Loucy (cell line): ENCODE measurements around the gene TMEM163.

Source experiments
- H2AFZ ChIP-seq: fragments of 200-600 bp; sonication (generic); 2 replicates; pipeline ENCODE4 v1.6.0; 2016; ENCODE audit warnings: antibody characterized with exemption, mild to moderate bottlenecking, low read length, moderate library complexity
- H3F3A ChIP-seq: fragments of 200-600 bp; 2 replicates; pipeline ENCODE4 v1.6.0; 2016; ENCODE audit warnings: antibody characterized with exemption, low read depth, mild to moderate bottlenecking
- H3K27me3 ChIP-seq: fragments of 200-600 bp; sonication (generic); 2 replicates; pipeline ENCODE4 v1.6.1; 2014; ENCODE audit warnings: low read length, mild to moderate bottlenecking; ENCODE audit not compliant: insufficient read depth, poor library complexity, severe bottlenecking
- H3K36me3 ChIP-seq: fragments of 200-600 bp; sonication (generic); 2 replicates; pipeline ENCODE4 v1.6.1; 2016; ENCODE audit warnings: low read length; ENCODE audit not compliant: insufficient read depth
- H3K4me1 ChIP-seq: fragments of 200-600 bp; sonication (generic); 2 replicates; pipeline ENCODE4 v1.5.1; 2014; ENCODE audit warnings: low read length, mild to moderate bottlenecking; ENCODE audit not compliant: insufficient read depth, poor library complexity, severe bottlenecking
- H3K4me2 ChIP-seq: fragments of 200-600 bp; sonication (generic); 2 replicates; pipeline ENCODE4 v1.6.0; 2014; ENCODE audit warnings: antibody characterized with exemption, low read length, low read depth, mild to moderate bottlenecking; ENCODE audit not compliant: poor library complexity, severe bottlenecking
- H3K4me3 ChIP-seq: fragments of 200-600 bp; sonication (generic); 2 replicates; pipeline ENCODE4 v1.5.1; 2014; ENCODE audit warnings: low read length, mild to moderate bottlenecking, mixed read lengths; ENCODE audit not compliant: poor library complexity, severe bottlenecking
- H3K79me2 ChIP-seq: fragments of 200-600 bp; sonication (generic); 2 replicates; pipeline ENCODE4 v1.6.1; 2014; ENCODE audit warnings: low read length; ENCODE audit not compliant: insufficient read depth
- H3K9ac ChIP-seq: fragments of 200-600 bp; sonication (generic); 2 replicates; pipeline ENCODE4 v1.6.0; 2014; ENCODE audit warnings: mild to moderate bottlenecking, low read depth, low read length, moderate library complexity; ENCODE audit not compliant: poor library complexity, severe bottlenecking
- H3K9me2 ChIP-seq: fragments of 200-600 bp; sonication (generic); replicated peaks from 2 replicates; pipeline ENCODE4 v1.6.1; 2016; ENCODE audit warnings: low read depth, low read length, mixed read lengths
- H3K9me3 ChIP-seq: fragments of 200-600 bp; sonication (generic); 2 replicates; pipeline ENCODE4 v1.6.1; 2014; ENCODE audit warnings: mild to moderate bottlenecking, antibody characterized with exemption, low read length, low read depth; ENCODE audit not compliant: insufficient read depth
- H4K20me1 ChIP-seq: fragments of 200-600 bp; sonication (generic); 2 replicates; pipeline ENCODE4 v1.6.0; 2014; ENCODE audit warnings: antibody characterized with exemption, low read length, mild to moderate bottlenecking; ENCODE audit not compliant: insufficient read depth, poor library complexity, severe bottlenecking
- EZH2phosphoT487 ChIP-seq: fragments of 200-600 bp; IDR thresholded peaks from 2 replicates; pipeline ENCODE4 v1.6.1; 2018; ENCODE audit warnings: antibody characterized with exemption, mild to moderate bottlenecking, moderate library complexity, borderline replicate concordance
- TF ChIP-seq, protein P1 (sequence below): fragments of 200-600 bp; sonication (generic); conservative IDR thresholded peaks from 2 replicates; pipeline ENCODE4 v1.5.1; 2014; ENCODE audit warnings: mild to moderate bottlenecking, antibody characterized with exemption, low read length

Gene TMEM163

DNA sequence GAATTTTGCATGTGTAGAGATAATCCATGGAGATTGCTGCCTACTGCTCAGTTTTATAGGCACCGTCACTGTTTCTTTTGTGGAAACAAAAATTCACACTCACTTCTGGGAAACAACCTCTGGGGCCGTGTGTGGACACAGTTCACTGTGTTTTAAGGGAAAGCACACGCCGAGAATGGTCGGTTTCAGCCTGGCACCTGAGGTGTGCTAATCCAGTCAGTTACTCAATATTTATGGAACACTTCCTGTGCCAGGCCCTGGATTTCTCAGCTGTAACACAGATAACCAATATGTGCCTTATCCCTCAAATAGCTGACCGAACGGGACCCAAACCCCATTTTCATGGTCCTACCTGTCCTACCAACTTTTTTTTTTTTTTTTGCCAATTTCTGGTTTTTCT is 285.3 kb downstream of the TMEM163 start:
- peaks cover 79% of the 10 kb centered on the region; the same call in 1 of the 2 replicates for H3K36me3 ChIP-seq
- H3K4me3 ChIP-seq, result no peak overlapping the region
- no peaks in the 10 kb centered on the region for H3K9me3 ChIP-seq
- H3K9me2 ChIP-seq, result no peaks in the 10 kb centered on the region
- no peaks in the 10 kb centered on the region for H3K79me2 ChIP-seq
- H2AFZ ChIP-seq, result no peak overlapping the region
- H3F3A ChIP-seq, result no peaks in the 10 kb centered on the region
- no peak overlapping the region for H3K4me2 ChIP-seq
- TF ChIP-seq, protein P1, sequence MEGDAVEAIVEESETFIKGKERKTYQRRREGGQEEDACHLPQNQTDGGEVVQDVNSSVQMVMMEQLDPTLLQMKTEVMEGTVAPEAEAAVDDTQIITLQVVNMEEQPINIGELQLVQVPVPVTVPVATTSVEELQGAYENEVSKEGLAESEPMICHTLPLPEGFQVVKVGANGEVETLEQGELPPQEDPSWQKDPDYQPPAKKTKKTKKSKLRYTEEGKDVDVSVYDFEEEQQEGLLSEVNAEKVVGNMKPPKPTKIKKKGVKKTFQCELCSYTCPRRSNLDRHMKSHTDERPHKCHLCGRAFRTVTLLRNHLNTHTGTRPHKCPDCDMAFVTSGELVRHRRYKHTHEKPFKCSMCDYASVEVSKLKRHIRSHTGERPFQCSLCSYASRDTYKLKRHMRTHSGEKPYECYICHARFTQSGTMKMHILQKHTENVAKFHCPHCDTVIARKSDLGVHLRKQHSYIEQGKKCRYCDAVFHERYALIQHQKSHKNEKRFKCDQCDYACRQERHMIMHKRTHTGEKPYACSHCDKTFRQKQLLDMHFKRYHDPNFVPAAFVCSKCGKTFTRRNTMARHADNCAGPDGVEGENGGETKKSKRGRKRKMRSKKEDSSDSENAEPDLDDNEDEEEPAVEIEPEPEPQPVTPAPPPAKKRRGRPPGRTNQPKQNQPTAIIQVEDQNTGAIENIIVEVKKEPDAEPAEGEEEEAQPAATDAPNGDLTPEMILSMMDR, result no peak
- TF ChIP-seq EZH2phosphoT487, result no peak
- no peaks in the 10 kb centered on the region for H4K20me1 ChIP-seq
- H3K9ac ChIP-seq, result no peak overlapping the region
- H3K27me3 ChIP-seq, result no peaks in the 10 kb centered on the region
- no peaks in the 10 kb centered on the region for H3K4me1 ChIP-seq

DNA sequence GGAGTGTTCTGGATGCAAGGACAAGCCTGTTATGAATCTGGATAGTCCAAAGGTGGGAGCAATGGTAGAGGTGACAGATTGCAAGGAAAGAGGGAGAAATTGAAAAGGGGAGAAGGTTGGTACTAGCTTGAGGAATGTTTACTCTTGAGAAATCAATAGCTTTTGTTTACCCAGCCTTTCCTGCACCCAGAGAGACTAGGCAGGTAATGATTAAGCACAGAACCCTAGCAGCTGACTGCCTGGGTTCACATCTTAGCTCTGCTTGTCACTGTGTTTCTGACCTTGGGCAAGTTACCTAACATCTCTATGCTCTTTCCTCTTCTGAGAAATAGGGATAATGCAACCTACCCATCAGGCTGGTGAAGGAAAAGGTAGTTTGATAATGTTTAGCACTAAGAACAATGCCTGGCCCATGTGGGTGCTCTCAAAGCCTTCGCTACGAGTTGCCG is 286.3 kb downstream of the TMEM163 start:
- no peaks in the 10 kb centered on the region for H3K9me2 ChIP-seq
- H3K9me3 ChIP-seq, result no peaks in the 10 kb centered on the region
- H3K27me3 ChIP-seq, result no peaks in the 10 kb centered on the region
- H3K4me2 ChIP-seq, result no peak overlapping the region
- no peak overlapping the region for H3K9ac ChIP-seq
- TF ChIP-seq, protein P1, result no peak
- TF ChIP-seq EZH2phosphoT487, result no peak
- H3K4me1 ChIP-seq, result no peaks in the 10 kb centered on the region
- no peaks in the 10 kb centered on the region for H4K20me1 ChIP-seq
- H2AFZ ChIP-seq, result no peak overlapping the region
- H3K36me3 ChIP-seq, result peaks cover 90% of the 10 kb centered on the region; the same call in 1 of the 2 replicates
- H3K4me3 ChIP-seq, result no peak overlapping the region
- no peaks in the 10 kb centered on the region for H3F3A ChIP-seq
- H3K79me2 ChIP-seq, result no peaks in the 10 kb centered on the region

DNA sequence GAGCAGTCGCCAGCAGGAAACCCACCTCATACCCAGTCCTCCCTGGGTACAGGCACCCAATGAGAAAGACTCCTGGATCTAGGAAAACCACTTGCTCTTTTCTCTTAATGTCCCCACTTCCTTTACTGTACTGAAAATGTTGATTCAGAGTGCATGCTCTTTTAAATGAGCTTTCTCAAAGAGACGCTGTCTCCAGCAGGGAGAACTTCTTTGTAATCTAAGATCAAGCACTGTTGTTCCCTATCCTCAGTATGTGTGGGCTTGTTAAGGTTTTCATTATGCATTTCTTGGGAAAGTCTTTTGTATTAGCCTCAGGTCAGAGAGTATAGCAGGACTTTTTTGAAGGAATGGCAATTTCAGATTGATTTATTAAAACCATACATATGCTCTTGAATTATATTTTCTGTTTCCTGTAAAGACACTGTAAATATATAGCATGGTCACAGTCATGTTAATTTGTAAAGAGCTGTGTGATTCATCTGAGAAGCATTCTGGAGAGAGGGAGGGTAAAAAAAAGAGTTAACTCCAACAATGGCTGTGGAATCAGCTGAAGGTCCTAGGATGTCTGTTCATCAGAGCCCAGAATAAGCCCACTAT is 286.9 kb downstream of the TMEM163 start:
- H3K9ac ChIP-seq, result no peak overlapping the region
- H3K4me3 ChIP-seq, result no peak overlapping the region
- no peaks in the 10 kb centered on the region for H4K20me1 ChIP-seq
- H3K9me2 ChIP-seq, result no peaks in the 10 kb centered on the region
- H3K27me3 ChIP-seq, result no peaks in the 10 kb centered on the region
- H3K9me3 ChIP-seq, result no peaks in the 10 kb centered on the region
- no peaks in the 10 kb centered on the region for H3K79me2 ChIP-seq
- H3K36me3 ChIP-seq, result peaks cover 89% of the 10 kb centered on the region; the same call in 1 of the 2 replicates
- no peak overlapping the region for H2AFZ ChIP-seq
- no peaks in the 10 kb centered on the region for H3K4me1 ChIP-seq
- no peak for TF ChIP-seq EZH2phosphoT487
- TF ChIP-seq, protein P1, result no peak
- no peaks in the 10 kb centered on the region for H3F3A ChIP-seq
- H3K4me2 ChIP-seq, result no peak overlapping the region
